Left lobe of liver (tissue), 2 donors: Measurements from ENCODE around the gene PDZD4. TPM values are rescaled to one million over a fixed set of nuclear protein-coding genes. Genes with fewer than 3 reads are reported as not detected.

Source experiments
- ATAC-seq: fragments of 200-7000 bp; cut with Tn5 transposase; one replicate; pipeline ENCODE4 v1.9.1; 2020; ENCODE audit warnings: mild to moderate bottlenecking, moderate library complexity
- DNase-seq: peaks from one replicate; pipeline ENCODE4 v3.0.0-alpha.2; 2020; ENCODE audit warnings: low spot score
- total RNA-seq: library from RNA; stranded (reverse); gene quantifications from one replicate; pipeline ENCODE4 v1.2.1, GENCODE V29; 2021
- donor health status: DM: no; HTN: no; CAD: no; lungs with moderate emphysema.
- donor health status: DM: no; HTN: yes; CAD: no.

The PDZD4 gene
- total RNA-seq, 1 donor from 2014 or later: 0.91 TPM

DNA sequence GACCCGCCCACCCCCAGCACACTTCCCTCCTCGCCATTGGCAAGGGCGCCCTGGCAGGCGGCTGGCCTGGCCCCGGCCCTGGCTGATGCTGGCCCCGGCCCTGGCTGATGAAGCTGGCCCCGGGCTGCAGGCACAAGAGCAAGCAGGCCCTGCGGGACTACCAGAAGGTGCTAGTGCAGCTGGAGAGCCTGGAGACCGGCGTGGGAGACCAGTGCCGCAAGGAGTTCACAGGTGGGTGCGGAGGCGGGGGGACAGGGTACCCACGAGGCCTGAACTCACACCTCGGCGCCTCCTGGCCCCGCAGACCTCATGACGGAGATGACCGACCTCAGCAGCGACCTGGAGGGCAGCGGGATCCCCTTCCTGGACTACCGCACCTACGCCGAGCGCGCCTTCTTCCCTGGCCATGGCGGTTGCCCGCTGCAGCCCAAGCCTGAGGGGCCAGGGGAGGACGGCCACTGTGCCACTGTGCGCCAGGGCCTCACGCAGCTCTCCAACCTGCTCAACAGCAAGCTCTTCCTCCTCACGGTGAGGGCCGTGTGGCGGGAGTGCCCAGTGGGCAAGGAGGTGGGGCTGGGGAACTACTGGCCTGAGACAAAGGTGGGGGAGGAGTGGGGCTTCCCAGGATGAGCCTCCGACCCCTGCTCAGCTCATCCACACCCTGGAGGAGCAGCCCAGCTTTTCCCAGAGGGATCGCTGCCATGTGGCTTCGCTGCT lies 55.6 kb downstream of the PDZD4 start:
- ATAC-seq (no peak), DNase-seq (no peak)

DNA sequence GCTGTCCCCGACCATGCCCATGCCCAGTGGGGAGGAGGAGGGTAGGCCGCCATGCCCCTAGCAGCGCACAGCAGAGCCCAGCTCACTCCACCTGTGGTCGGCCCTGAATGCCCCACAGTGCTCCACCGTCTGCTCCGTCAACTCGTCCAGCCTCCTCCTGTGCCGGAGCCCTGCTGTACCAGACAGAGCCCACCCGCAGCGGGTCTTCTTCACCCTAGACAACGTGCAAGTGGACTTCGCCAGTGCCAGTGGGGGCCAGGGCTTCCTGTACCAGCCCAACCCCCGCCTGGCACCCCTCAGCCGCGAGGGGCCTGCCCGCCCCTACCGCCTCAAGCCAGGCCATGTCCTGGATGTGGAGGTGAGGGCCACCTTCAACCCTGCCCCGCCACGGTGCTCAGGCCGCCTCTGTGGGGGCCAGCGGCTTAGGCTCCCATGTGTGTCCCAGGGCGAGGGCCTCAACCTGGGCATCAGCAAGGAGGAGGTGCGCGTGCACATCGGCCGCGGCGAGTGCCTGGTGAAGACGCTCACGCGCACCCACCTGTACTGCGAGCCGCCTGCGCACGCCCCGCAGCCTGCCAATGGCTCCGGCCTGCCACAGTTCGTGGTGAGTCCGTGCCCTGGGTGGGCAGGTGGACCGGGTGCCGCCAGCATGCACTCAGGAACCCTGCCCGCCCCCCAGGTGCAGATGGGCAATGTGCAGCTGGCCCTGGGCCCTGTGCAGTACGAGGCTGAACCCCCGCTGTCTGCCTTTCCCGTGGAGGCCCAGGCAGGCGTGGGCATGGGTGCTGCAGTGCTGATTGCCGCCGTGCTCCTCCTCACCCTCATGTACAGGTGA lies 56.4 kb downstream of the PDZD4 start:
- DNase-seq (no peak), ATAC-seq (no peak)

DNA sequence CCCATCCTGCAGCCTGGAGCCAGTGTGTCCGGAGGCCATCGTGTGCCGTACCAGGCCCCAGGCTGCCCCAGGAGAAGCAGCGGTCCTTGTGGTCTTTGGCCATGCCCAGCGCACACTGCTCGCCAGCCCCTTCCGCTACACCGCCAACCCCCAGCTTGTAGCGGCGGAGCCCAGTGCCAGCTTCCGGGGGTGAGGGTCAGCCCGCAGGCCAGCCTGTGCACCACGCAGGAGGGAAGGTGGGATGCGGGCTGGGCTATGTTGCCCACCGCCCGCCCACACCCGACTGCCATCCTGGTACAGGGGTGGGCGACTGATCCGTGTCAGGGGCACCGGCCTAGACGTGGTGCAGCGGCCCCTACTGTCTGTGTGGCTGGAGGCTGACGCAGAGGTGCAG lies 57.1 kb downstream of the PDZD4 start:
- no peak for DNase-seq
- no peak for ATAC-seq

DNA sequence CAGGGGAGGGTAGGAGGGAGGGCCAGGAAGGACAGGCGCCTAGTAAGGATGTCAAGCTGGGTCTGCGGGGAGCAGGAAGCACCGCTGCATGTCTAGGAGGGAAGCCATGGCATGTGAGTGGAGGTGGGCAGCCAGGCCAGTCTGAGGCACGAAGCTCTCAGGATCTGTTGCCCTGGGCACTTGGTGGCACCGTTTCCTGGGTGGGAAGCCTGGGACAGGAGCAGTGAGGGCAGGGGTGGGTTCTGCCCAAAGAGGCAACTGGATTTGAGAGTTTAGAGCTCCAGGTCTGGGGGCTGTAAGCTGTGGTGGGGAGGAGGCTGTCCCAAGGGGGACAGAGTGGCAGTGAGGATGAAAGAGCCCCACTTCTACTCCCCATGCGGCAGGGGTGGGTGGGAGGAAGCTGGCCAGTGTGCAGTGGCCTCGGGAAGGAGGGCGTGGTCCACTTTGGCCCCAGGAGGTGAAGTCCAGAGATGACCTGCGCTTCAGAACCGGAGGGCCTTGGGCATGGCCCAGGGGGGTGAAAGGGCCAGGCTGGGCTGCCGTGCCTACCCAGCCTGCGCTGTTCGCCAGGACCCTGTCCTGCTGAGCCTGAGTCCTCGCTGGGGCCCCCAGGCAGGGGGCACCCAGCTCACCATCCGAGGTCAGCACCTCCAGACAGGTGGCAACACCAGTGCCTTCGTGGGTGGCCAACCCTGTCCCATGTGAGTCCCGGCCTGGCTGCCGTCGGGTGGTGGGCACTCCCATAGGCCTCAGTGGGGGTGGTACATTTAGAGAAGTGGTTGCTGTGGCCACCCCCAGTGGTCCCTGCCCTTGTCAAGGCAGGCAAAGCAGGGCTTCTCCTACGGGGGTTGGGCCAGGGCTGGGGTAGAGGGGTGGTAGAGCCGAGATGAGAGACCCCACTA lies 57.8 kb downstream of the PDZD4 start:
- ATAC-seq (no peak), DNase-seq (no peak)

DNA sequence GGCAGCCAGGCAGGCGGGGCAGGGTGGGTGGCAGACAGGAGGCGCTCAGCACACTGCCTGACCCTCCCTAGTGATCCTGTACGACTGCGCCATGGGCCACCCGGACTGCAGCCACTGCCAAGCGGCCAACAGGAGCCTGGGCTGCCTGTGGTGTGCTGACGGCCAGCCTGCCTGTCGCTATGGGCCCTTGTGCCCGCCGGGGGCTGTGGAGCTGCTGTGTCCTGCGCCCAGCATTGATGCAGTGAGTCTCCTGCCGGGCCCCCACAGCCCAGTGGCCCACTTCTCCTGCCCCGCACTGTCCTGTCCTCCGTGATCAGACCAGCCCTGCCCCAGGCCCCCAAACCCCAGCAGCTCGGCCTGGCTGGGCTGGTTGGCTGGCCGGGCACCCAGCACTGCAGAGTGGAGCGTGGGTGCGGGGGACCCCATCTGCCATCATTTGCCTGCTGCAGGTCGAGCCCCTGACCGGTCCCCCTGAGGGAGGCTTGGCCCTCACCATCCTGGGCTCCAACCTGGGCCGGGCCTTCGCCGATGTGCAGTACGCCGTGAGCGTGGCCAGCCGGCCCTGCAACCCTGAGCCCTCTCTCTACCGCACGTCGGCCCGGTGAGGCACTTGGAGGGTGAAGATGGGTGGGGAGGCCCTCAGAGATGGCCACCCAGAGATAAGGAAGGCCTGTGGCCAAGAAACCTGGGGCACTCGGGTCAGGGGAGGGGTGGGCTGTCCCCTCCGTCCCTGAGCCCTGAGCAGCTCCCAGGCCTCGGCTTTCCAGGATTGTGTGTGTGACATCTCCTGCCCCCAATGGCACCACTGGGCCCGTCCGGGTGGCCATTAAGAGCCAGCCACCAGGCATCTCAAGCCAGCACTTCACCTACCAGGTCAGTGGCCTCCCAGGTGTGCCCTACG lies 58.7 kb downstream of the PDZD4 start:
- no peak for DNase-seq

DNA sequence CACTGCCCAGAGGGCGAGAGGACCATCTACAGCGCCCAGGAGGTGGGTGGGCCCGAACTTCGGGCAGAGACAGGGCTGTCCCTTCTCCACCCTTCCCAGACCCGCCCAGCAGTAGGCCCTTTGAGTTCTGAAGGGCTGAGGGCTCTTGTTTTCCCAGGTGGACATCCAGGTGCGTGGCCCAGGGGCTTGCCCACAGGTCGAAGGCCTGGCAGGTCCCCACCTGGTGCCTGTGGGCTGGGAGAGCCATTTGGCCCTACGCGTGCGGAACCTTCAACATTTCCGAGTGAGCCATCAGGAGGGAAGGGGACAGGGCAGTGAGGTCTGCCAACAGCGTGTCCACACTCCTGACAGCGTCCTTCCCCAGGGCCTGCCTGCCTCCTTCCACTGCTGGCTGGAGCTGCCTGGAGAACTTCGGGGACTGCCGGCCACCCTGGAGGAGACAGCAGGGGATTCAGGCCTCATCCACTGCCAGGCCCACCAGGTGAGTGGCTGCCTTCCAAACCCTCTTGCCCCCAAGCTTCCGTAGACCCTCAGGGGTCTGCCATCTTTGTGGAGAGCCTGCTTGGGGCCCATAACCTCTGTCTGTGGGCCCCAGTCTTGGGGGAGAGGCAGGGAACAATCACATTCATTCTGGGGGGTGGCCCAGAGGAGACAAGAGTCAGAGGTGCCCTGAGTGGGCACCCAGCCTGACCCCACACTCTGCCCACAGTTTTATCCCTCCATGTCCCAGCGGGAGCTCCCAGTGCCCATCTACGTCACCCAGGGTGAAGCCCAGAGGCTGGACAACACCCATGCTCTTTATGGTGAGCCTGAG lies 59.5 kb downstream of the PDZD4 start:
- DNase-seq: no peak

More for the DNA sequence above, 58.7 kb downstream of the PDZD4 start:
- no peak for ATAC-seq

DNA sequence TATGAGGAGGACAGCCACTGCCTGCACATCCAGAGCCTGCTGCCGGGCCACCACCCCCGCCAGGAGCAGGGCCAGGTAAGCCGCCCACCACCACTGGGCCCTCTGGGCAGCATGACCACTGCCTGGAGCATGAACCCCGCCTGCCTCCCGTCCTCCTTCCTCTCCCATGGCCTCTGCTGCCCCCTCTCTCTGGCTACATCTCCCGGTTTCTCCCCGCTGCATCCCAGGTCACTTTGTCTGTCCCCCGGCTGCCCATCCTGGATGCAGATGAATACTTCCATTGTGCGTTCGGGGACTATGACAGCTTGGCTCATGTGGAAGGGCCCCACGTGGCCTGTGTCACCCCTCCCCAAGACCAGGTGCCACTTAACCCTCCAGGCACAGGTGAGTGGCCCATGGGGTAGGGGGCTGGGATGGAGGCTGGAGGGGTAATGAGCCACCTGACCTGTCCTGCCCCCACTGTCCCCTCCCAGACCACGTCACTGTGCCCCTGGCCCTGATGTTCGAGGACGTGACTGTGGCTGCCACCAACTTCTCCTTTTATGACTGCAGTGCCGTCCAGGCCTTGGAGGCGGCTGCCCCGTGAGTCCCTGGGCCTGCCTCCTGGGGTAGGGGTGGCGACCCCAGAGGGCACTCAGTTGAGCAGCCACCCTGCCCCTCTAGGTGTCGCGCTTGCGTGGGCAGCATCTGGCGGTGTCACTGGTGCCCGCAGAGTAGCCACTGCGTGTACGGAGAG lies 60.3 kb downstream of the PDZD4 start:
- ATAC-seq (no peak), DNase-seq (no peak)

More for the DNA sequence above, 59.5 kb downstream of the PDZD4 start:
- no peak for ATAC-seq

DNA sequence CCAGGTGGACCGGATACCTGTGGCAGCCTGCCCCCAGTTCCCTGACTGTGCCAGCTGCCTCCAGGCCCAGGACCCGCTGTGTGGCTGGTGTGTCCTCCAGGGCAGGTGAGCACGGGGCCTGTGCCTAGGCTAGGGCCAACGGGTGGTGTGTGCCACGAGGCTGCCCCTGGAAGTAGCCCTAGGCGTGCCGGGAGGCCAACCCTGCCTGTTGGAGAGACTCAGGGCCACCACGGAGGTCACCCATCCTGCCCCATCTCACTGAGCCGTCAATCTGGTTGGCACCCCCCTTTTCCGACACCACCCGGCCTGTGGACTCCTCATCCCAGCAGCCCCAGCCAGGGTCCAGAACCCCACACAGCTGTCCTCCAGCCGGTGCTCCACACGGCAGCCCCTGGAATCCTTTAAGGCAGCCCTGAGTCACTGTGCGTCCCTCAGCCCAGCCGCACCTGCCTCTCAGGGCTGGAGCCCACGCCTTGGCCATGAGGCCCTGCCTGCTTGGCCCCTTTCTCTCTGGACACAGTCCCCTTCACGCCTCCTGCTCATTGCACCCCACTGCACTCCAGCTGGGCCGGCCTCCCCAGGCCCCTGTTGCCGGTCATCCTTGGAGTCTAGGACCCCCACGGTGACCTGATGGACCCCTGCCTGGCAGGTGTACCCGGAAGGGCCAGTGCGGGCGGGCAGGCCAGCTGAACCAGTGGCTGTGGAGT lies 61.0 kb downstream of the PDZD4 start:
- DNase-seq: no peak
- no peak for ATAC-seq

DNA sequence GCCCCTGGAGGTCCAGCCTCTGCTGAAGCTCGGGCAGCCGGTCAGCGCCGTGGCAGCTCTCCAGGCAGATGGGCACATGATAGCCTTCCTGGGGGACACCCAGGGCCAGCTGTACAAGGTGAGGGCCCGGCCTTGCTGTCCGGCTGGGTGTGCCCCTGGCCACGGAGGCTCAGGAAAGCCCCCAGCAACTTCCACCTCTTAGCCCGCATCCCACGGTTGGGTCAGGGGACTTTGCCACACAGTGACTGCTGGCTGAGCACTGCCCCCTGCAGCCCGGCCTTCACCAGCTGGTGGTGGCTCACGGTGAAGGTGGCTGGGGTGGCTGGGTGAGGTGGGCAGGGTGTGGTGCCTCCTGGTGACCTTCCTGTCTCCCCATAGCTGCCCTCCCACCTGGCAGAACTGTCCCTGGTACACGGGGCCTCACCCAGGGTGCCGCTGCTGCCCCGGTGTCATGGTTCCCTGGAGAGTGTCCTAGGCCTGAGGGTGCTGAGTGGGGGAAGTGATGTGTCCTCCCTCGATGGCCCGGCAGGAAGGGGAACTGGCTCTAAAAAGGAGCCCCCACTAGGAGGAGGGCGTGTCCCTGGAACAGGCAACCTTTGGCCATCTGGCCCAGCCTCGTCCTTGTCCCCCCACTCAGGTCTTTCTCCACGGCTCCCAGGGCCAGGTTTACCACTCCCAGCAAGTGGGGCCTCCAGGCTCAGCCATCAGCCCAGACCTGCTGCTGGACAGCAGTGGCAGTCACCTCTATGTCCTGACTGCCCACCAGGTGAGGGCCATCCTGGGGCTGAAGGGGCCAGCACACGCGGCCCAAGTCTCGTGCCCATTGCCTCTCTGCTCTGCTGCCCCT lies 61.8 kb downstream of the PDZD4 start:
- no peak for ATAC-seq
- DNase-seq: no peak

DNA sequence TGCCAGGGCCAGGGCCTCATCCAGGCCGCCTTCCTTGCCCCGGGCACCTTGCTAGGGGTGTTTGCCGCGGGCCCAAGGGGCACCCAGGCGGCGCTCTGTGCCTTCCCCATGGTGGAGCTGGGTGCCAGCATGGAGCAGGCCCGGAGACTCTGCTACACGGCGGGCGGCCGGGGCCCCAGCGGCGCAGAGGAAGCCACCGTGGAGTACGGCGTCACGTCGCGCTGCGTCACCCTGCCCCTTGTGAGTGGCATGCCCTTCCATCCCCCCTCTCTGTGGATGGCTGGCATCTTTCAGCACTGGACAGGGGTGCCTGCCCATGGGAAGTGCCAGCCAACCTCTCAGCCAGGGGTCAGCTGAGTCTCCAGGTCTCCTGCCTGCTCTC lies 62.7 kb downstream of the PDZD4 start:
- ATAC-seq: no peak
- DNase-seq: no peak

DNA sequence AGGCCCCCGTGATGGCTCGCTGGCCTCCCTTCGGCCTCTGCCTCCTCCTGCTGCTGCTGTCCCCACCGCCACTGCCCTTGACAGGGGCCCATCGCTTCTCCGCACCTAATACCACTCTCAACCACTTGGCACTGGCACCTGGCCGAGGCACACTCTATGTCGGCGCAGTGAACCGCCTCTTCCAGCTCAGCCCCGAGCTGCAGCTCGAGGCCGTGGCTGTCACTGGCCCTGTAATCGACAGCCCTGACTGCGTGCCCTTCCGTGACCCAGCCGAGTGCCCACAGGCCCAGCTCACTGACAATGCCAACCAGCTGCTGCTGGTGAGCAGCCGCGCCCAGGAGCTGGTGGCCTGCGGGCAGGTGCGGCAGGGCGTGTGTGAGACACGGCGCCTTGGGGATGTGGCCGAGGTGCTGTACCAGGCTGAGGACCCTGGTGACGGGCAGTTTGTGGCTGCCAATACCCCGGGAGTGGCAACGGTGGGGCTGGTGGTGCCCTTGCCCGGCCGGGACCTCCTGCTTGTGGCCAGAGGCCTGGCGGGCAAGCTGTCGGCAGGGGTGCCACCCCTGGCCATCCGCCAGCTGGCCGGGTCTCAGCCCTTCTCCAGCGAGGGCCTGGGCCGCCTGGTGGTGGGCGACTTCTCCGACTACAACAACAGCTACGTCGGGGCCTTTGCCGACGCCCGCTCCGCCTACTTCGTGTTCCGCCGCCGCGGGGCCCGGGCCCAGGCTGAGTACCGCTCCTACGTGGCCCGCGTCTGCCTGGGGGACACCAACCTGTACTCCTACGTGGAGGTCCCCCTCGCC lies 63.3 kb downstream of the PDZD4 start:
- ATAC-seq (no peak), DNase-seq (no peak)

DNA sequence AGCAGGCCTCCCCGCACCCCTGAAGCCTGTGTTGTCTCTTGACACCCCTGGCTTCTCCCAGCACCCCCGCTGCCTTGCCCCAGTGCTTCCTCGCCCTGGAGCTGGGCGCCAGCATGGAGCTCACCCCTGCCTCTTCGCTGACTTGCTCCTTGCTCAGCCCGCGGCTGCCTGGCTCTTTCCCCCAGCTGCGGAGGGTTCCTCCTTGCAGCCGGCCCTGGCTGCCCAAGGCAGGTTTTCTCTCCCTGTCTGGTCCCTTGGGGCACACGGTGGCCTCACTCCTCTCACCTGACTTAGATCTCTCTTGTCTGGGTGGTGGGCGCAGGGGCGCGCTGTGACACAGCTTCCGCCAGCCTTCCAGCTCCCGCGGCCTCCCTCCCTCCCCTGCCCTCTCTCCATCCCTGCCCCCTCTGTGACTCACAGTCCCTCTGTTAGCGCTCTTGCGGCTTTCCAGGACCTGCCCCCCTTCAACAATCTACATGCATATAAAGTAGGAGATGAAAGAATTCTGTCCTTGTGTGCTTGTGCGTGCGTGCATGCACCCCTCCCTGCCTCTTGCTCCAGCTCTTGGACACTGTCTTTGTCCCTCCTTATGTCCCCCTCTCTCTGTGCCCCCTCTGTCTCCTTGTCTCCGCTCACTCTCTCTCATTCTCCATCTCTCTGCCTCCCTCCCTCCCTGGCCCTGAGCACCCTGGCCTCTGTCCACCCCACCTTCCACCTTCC lies 64.1 kb downstream of the PDZD4 start:
- DNase-seq: no peak
- ATAC-seq: no peak

DNA sequence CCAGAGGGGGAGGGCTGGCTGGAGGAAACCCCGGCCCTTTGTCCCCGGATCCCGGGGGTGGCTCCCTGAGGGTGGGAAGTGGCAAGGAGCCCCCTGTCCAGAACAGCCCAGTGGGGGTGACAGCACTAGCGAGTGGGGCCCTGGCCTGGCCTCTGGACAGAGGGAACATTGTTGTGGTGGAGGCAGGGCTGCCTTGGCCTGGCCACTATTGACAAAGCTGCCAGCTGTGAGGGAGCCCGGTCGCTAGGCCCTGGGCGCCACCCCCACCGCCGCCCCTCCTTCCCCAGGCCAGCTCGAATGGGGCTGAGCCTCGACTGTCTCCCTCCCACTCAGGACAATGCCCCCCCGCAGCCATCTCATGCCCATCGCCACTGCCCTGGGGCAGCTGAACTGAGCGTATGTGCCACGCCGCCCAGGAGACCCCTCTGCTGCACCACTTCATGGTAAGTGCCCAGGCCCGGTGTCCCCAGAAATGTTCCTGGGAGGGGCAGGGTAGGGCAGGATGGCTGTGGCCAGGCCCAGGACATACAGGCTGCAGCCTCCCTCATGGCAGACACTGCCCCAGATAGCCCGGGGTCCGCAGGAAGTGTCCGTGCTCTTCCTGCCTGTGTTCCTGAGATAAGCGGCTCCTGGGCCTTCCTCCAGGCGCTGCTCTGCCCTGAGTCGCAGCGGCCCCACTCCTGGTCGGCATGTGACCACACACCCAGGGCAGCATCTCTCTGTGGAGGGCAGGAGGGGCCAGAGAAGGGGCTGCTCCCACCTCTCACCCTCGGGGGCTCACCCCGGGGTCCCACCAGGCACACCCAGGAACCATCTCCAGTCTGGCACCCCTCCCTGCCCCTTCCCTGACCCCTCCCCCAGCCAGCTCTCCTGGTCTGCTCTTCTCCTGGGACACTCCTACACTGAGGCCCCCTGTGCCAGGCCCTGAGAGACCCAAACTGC lies 64.9 kb downstream of the PDZD4 start:
- DNase-seq (no peak), ATAC-seq (peak; percentile 32)

DNA sequence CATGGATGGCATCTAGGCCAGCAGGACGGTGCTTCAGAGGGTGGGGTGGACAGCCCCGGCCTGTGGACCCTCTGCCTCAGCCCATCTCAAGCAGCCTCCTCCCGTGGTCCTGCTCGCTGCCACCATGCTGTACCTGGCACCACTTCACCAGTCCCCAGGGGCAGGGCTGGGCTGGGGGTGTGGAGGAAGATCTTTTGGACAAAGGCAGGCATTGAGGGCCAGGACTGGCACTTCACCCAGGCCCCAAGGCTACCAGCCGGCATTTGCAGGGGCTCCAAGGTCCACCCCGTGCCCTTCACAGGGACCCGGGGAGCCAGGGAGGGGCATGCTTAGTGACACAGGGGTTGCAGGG lies 65.6 kb downstream of the PDZD4 start:
- ATAC-seq: no peak

More for the DNA sequence above, 65.6 kb downstream of the PDZD4 start:
- DNase-seq: no peak
